Activated naive CD8-positive, alpha-beta T cell treated with anti-CD3 and anti-CD28 coated beads for 36 hours (primary cell): Measurements from ENCODE around the gene CCDC178. TPM values are rescaled to one million over a fixed set of nuclear protein-coding genes. Genes with fewer than 3 reads are reported as not detected.
"Not testable (repeated sequence)": the region's sequence is repeated elsewhere in the genome, so short reads cannot be mapped to it uniquely, and the experiment has no call there.

Experiments
- DNase-seq: peaks from one replicate; pipeline ENCODE4 v3.0.0; 2021
- H3K27ac Mint-ChIP-seq: one replicate; pipeline ENCODE4 v1.8.0; 2022; ENCODE audit warnings: mild to moderate bottlenecking, moderate library complexity, mixed read lengths
- H3K27me3 Mint-ChIP-seq: one replicate; pipeline ENCODE4 v1.8.0; 2022; ENCODE audit warnings: mild to moderate bottlenecking, mixed read lengths
- H3K36me3 Mint-ChIP-seq: one replicate; pipeline ENCODE4 v1.8.0; 2021; ENCODE audit warnings: mild to moderate bottlenecking, mixed read lengths
- H3K4me1 Mint-ChIP-seq: one replicate; pipeline ENCODE4 v1.8.0; 2021; ENCODE audit warnings: mixed read lengths
- H3K4me3 Mint-ChIP-seq: one replicate; pipeline ENCODE4 v1.8.0; 2022; ENCODE audit warnings: mild to moderate bottlenecking, moderate library complexity, mixed read lengths
- H3K9me3 Mint-ChIP-seq: one replicate; pipeline ENCODE4 v1.8.0; 2022; ENCODE audit warnings: mixed read lengths
- total RNA-seq, 2 experiments: library from RNA; stranded (reverse); gene quantifications; one replicate each; pipeline ENCODE4 v1.2.3, GENCODE V29; 2021

CCDC178 gene
- total RNA-seq, 2 experiments from 2014 or later, result not detected

DNA sequence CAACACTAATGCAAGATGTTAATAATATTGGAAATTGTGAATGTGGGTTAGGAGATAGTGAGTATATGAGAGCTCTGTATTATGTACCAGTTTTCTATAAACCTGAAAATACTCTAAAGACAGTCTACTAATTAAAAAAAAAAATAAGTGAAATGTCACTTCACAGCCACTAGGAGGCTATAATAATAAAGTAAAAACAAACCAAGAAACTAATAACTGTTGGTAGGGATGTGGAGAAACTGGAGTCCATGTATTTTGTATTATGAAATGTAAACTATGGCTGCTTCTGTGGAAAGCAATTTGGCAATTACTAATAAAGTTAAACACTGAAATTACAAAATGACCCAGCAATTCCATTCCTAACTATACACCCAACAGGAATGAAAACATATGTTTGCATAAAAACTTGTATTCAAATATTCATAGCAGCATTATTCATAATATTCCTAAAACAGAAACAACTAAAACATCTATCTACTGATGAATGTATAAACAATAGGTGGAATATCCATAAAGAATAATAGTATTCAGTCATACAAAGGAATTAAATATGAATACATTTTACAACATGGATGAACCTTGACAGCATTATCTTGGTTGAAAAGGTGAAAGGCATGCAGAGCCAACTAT, 36.2 kb downstream of the CCDC178 start:
- no peaks in the 10 kb centered on the region for H3K36me3 Mint-ChIP-seq
- H3K27ac Mint-ChIP-seq, result no peak overlapping the region
- no peaks in the 10 kb centered on the region for H3K4me1 Mint-ChIP-seq
- H3K9me3 Mint-ChIP-seq, result peaks cover 3% of the 10 kb centered on the region
- H3K4me3 Mint-ChIP-seq, result no peak overlapping the region
- DNase-seq, result no peak
- H3K27me3 Mint-ChIP-seq, result no peaks in the 10 kb centered on the region

GRCh38 chr18:33398939-33399338, 41.6 kb downstream of the CCDC178 start:
- not testable (repeated sequence) for H3K27ac Mint-ChIP-seq, H3K9me3 Mint-ChIP-seq, H3K4me3 Mint-ChIP-seq, H3K27me3 Mint-ChIP-seq, H3K36me3 Mint-ChIP-seq, H3K4me1 Mint-ChIP-seq, DNase-seq

- Mint-ChIP-seq H3K36me3 (no peaks in the 10 kb centered on the region), H3K27me3 (no peaks in the 10 kb centered on the region), H3K27ac (no peak overlapping the region), H3K4me1 (no peaks in the 10 kb centered on the region), H3K4me3 (no peak overlapping the region), H3K9me3 (peaks cover 9% of the 10 kb centered on the region)
- DNase-seq, result no peak
Observed at GRCh38 chr18:33375829-33376228, 64.7 kb downstream of the CCDC178 start.

GRCh38 chr18:33372442-33372841, 68.1 kb downstream of the CCDC178 start:
- H3K4me3 Mint-ChIP-seq, result no peak overlapping the region
- H3K27me3 Mint-ChIP-seq, result no peaks in the 10 kb centered on the region
- H3K4me1 Mint-ChIP-seq, result no peaks in the 10 kb centered on the region
- no peaks in the 10 kb centered on the region for H3K36me3 Mint-ChIP-seq
- no peak overlapping the region for H3K27ac Mint-ChIP-seq
- peaks cover 3% of the 10 kb centered on the region for H3K9me3 Mint-ChIP-seq
- DNase-seq, result no peak

DNA sequence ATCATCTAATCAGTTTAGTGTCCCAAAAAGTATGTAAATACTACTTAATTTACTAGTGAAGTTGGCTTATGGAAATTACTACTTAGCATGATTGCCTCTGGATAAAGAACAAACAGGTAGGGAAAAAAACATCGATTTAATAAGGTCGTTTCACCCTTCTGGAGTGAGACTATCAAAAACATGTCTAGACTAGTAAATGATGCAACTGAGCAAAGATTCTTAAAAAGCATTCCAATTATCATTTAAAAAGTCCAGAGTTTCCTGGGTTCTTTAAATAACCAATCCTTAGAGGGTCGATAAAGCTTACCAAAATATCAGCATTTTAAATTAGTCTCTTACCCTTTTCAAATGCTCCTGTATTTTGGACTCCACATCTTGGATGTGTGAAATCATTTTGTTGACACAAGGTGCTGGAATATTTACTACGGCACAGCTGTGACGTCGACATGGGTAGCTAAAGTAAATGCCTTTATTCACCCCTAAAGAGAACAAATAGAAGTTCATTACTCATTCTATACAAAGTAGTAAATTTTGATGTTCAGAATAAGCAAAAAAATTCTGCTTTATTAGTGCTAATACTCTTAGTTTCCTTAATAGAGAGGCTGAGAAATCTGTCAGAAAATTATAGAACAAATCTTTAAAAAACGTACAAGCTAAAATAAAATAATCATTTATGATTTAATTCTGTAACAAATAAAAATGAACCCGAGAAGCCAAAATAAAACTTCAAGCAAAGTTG, 70.6 kb downstream of the CCDC178 start:
- H3K27ac Mint-ChIP-seq, result no peak overlapping the region

GRCh38 chr18:33356735-33357134, 83.8 kb downstream of the CCDC178 start:
- Mint-ChIP-seq H3K27me3 (no peaks in the 10 kb centered on the region), H3K9me3 (peaks cover 2% of the 10 kb centered on the region), H3K27ac (no peak overlapping the region), H3K36me3 (no peaks in the 10 kb centered on the region), H3K4me3 (no peak overlapping the region), H3K4me1 (no peaks in the 10 kb centered on the region)
- DNase-seq, result no peak

More for the DNA sequence above, 70.6 kb downstream of the CCDC178 start:
- no peaks in the 10 kb centered on the region for H3K4me1 Mint-ChIP-seq
- no peak overlapping the region for H3K4me3 Mint-ChIP-seq
- H3K9me3 Mint-ChIP-seq, result no peaks in the 10 kb centered on the region
- DNase-seq, result no peak
- H3K27me3 Mint-ChIP-seq, result no peaks in the 10 kb centered on the region
- H3K36me3 Mint-ChIP-seq, result no peaks in the 10 kb centered on the region

DNA sequence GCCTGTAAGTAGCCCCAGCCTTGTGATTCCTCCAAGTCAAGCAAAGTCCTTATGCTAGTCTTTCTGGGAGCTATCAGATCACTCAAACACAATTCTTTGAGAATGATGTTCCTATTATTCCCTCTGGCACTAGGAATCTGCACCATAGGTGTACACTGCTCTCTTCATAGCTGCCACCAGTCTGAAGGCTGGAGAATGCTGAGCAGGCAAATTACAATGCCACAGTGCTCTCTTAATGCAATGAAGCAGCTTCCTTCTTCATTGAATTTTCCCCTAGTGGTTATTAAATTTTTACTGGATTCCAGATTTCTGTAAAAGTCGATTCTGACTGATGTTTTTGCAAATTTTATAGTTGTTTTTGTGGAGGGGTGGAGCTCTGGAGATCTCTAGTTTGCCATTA, 84.8 kb downstream of the CCDC178 start:
- no peak for DNase-seq
- H3K27ac Mint-ChIP-seq, result no peak overlapping the region
- H3K9me3 Mint-ChIP-seq, result peaks cover 2% of the 10 kb centered on the region
- no peaks in the 10 kb centered on the region for H3K36me3 Mint-ChIP-seq
- no peak overlapping the region for H3K4me3 Mint-ChIP-seq
- no peaks in the 10 kb centered on the region for H3K27me3 Mint-ChIP-seq
- no peaks in the 10 kb centered on the region for H3K4me1 Mint-ChIP-seq

DNA sequence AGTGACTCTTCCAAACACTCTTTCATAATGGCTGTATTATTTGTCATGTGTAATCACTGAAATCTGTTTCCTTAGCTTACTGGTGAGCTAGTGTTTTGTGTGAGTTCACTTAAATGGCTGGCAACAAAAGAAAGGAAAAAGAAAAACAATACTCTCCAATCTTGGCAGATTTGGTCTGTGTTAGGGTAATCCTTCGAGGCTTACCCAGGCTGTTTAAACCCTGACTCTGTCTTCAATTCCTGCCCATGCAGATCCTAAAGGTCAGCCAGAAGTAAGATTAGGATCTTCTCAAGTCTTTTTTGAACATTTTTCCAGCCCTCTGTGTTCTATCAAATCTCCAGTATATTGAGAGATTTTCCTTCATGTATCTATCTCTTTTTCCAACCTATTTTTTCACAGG, 85.3 kb downstream of the CCDC178 start:
- Mint-ChIP-seq H3K36me3 (no peaks in the 10 kb centered on the region), H3K27ac (no peak overlapping the region), H3K4me3 (no peak overlapping the region), H3K4me1 (no peaks in the 10 kb centered on the region), H3K27me3 (no peaks in the 10 kb centered on the region), H3K9me3 (peaks cover 2% of the 10 kb centered on the region)
- no peak for DNase-seq

GRCh38 chr18:33350256-33350655, 90.3 kb downstream of the CCDC178 start:
- Mint-ChIP-seq H3K4me1 (no peaks in the 10 kb centered on the region), H3K4me3 (no peak overlapping the region), H3K27ac (no peak overlapping the region), H3K27me3 (no peaks in the 10 kb centered on the region), H3K9me3 (no peaks in the 10 kb centered on the region), H3K36me3 (no peaks in the 10 kb centered on the region)
- no peak for DNase-seq

GRCh38 chr18:33339733-33340132, 100.8 kb downstream of the CCDC178 start:
- H3K36me3 Mint-ChIP-seq, H3K27ac Mint-ChIP-seq, H3K27me3 Mint-ChIP-seq, H3K4me1 Mint-ChIP-seq, DNase-seq, H3K4me3 Mint-ChIP-seq: not testable (repeated sequence)
- peaks cover 11% of the 10 kb centered on the region for H3K9me3 Mint-ChIP-seq

- DNase-seq, result no peak
Observed at GRCh38 chr18:33334781-33335180, 105.7 kb downstream of the CCDC178 start.

GRCh38 chr18:33330711-33331110, 109.8 kb downstream of the CCDC178 start:
- Mint-ChIP-seq H3K27ac (no peak overlapping the region), H3K27me3 (no peaks in the 10 kb centered on the region), H3K4me1 (no peaks in the 10 kb centered on the region), H3K9me3 (no peaks in the 10 kb centered on the region), H3K4me3 (no peak overlapping the region), H3K36me3 (no peaks in the 10 kb centered on the region)
- DNase-seq, result no peak

More at GRCh38 chr18:33334781-33335180, 105.7 kb downstream of the CCDC178 start:
- Mint-ChIP-seq H3K4me1 (no peaks in the 10 kb centered on the region), H3K9me3 (peaks cover 7% of the 10 kb centered on the region), H3K4me3 (no peak overlapping the region), H3K27me3 (no peaks in the 10 kb centered on the region), H3K27ac (no peak overlapping the region), H3K36me3 (no peaks in the 10 kb centered on the region)

GRCh38 chr18:33326975-33327374, 113.5 kb downstream of the CCDC178 start:
- no peaks in the 10 kb centered on the region for H3K9me3 Mint-ChIP-seq
- H3K4me3 Mint-ChIP-seq, result no peak overlapping the region
- no peaks in the 10 kb centered on the region for H3K36me3 Mint-ChIP-seq
- no peaks in the 10 kb centered on the region for H3K27me3 Mint-ChIP-seq
- no peak overlapping the region for H3K27ac Mint-ChIP-seq
- DNase-seq, result no peak
- H3K4me1 Mint-ChIP-seq, result no peaks in the 10 kb centered on the region

GRCh38 chr18:33317640-33318039, 122.9 kb downstream of the CCDC178 start:
- Mint-ChIP-seq H3K4me3 (no peak overlapping the region), H3K27ac (no peak overlapping the region), H3K9me3 (peaks cover 5% of the 10 kb centered on the region), H3K36me3 (no peaks in the 10 kb centered on the region), H3K4me1 (no peaks in the 10 kb centered on the region), H3K27me3 (no peaks in the 10 kb centered on the region)
- no peak for DNase-seq

DNA sequence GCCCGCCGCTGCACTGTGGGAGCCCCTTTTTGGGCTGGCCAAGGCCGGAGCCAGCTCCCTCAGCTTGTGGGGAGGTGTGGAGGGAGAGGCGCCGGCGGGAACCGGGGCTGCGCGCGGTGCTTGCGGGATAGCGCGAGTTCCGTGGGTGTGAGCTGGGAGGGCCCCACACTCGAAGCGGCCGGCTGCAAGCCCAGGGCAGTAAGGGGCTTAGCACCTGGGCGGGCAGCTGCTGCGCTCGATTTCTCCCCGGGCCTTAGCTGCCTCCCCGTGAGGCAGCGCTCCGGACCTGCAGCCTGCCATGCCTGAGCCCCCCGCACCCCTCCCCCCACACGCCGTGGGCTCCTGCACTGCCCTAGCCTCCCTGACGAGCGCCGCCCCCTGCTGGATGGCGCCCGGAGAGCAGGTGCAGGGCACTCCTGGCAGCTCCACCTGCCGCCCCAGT, 124.4 kb downstream of the CCDC178 start:
- H3K4me1 Mint-ChIP-seq, result no peaks in the 10 kb centered on the region
- no peak overlapping the region for H3K4me3 Mint-ChIP-seq
- H3K36me3 Mint-ChIP-seq, result no peaks in the 10 kb centered on the region
- no peak for DNase-seq
- no peak overlapping the region for H3K27ac Mint-ChIP-seq
- H3K27me3 Mint-ChIP-seq, result no peaks in the 10 kb centered on the region
- peaks cover 5% of the 10 kb centered on the region for H3K9me3 Mint-ChIP-seq

GRCh38 chr18:33307520-33307919, 133.0 kb downstream of the CCDC178 start:
- no peak overlapping the region for H3K4me3 Mint-ChIP-seq

More at GRCh38 chr18:33307520-33307919, 133.0 kb downstream of the CCDC178 start:
- Mint-ChIP-seq H3K27me3 (no peaks in the 10 kb centered on the region), H3K9me3 (peaks cover 1% of the 10 kb centered on the region), H3K27ac (no peak overlapping the region), H3K4me1 (no peaks in the 10 kb centered on the region), H3K36me3 (no peaks in the 10 kb centered on the region)
- no peak for DNase-seq
